Endothelial cell of umbilical vein (primary cell): ENCODE results near the gene GPR146. TPM values are rescaled to one million over a fixed set of nuclear protein-coding genes. Genes with fewer than 3 reads are reported as not detected.

Experiments used
- BruUV-seq: library from RNA; stranded (reverse); fragments of 400-500 nt; replicated peaks from 2 replicates; lab custom pipeline; 2021; lab: Mats Ljungman, UMichigan
- CTCF ChIA-PET: fragments of 300-600, 350-600 bp; sonication (Branson Sonifier 250); formaldehyde crosslinking; loops from one replicate; lab custom pipeline; 2021; ENCODE audit warnings: antibody characterized with exemption, inconsistent platforms; lab: Charles Lee
- POLR2A ChIA-PET: fragments of 300-600, 350-600 bp; sonication (Branson Sonifier 250); formaldehyde crosslinking; loops from one replicate; lab custom pipeline; 2021; ENCODE audit warnings: antibody characterized with exemption, inconsistent platforms; lab: Charles Lee
- DNase-seq: peaks from one replicate; pipeline ENCODE4 v3.0.0-alpha.2; 2011; ENCODE audit warnings: low read depth, low spot score
- FAIRE-seq: peaks from 2 replicates; lab custom pipeline; 2011; peaks lifted over from hg19 to GRCh38; lab: Jason Lieb, UNC
- H2AFZ ChIP-seq: 2 replicates; pipeline ENCODE4 v1.6.0; 2012; ENCODE audit warnings: low read depth, low read length, control low read depth, inconsistent platforms
- H3K27ac ChIP-seq: 2 replicates; pipeline ENCODE4 v1.5.1; 2011; ENCODE audit warnings: low read depth, mild to moderate bottlenecking, control low read depth, low read length, moderate library complexity; ENCODE audit not compliant: insufficient read depth
- H3K27me3 ChIP-seq, 2 experiments: 2 replicates each; pipeline versions ENCODE4 v1.6.0 to v1.6.1; 2011; ENCODE audit warnings: low read length in 2 of 2, mixed read lengths in 1 of 2; ENCODE audit not compliant: control insufficient read depth in 2 of 2, insufficient read depth in 2 of 2
- H3K36me3 ChIP-seq, 2 experiments: 2 replicates in 1 of 2; 3 replicates in 1 of 2; pipeline ENCODE4 v1.5.1; 2011; ENCODE audit warnings: low read length in 2 of 2, mild to moderate bottlenecking in 1 of 2, moderate library complexity in 1 of 2; ENCODE audit not compliant: control insufficient read depth in 2 of 2, insufficient read depth in 2 of 2; ENCODE audit errors: extremely low read depth in 1 of 2
- H3K4me1 ChIP-seq: 3 replicates; pipeline ENCODE4 v1.5.1; 2011; ENCODE audit warnings: mild to moderate bottlenecking, low read length; ENCODE audit not compliant: control insufficient read depth, insufficient read depth; ENCODE audit errors: extremely low read depth
- H3K4me2 ChIP-seq: 2 replicates; pipeline ENCODE4 v1.6.1; 2011; ENCODE audit warnings: low read length, control low read depth, mixed read lengths; ENCODE audit not compliant: insufficient read depth
- H3K4me3 ChIP-seq, 3 experiments: fragments of 200-600 bp in 1 of 3; sonication (generic), shearing (Covaris generic) in 1 of 3; replicated peaks in 1 of 3; 2 replicates each; pipeline ENCODE4 v1.5.1; 2011 to 2016; ENCODE audit warnings: control low read depth in 3 of 3, low read length in 3 of 3, mild to moderate bottlenecking in 2 of 3, inconsistent platforms in 1 of 3, low read depth in 1 of 3, moderate library complexity in 1 of 3; ENCODE audit not compliant: insufficient read depth in 1 of 3
- H3K79me2 ChIP-seq: 2 replicates; pipeline ENCODE4 v1.6.0; 2012; ENCODE audit warnings: low read length, inconsistent platforms; ENCODE audit not compliant: control insufficient read depth, insufficient read depth
- H3K9ac ChIP-seq: replicated peaks from 2 replicates; pipeline ENCODE3; 2011; ENCODE audit warnings: low read length, control low read depth; ENCODE audit not compliant: insufficient read depth; ENCODE audit errors: extremely low read depth
- H3K9me1 ChIP-seq: replicated peaks from 3 replicates; pipeline ENCODE4 v1.6.0; 2011; ENCODE audit warnings: mild to moderate bottlenecking, low read length; ENCODE audit not compliant: control insufficient read depth, insufficient read depth; ENCODE audit errors: extremely low read depth
- H3K9me3 ChIP-seq: replicated peaks from 2 replicates; pipeline ENCODE4 v1.5.1; 2012; ENCODE audit warnings: low read length, inconsistent platforms; ENCODE audit not compliant: control insufficient read depth, insufficient read depth
- H4K20me1 ChIP-seq: replicated peaks from 2 replicates; pipeline ENCODE3; 2011; ENCODE audit warnings: mild to moderate bottlenecking, low read length; ENCODE audit not compliant: control insufficient read depth, insufficient read depth; ENCODE audit errors: extremely low read depth
- CTCF ChIP-seq, 2 donors: IDR thresholded peaks; 1 replicate in 1 of 2; 2 replicates in 1 of 2; pipeline ENCODE4 v1.5.1; 2011; ENCODE audit warnings: low read length in 2 of 2, mild to moderate bottlenecking in 2 of 2, moderate library complexity in 2 of 2, control low read depth in 1 of 2, inconsistent platforms in 1 of 2, low read depth in 1 of 2; ENCODE audit not compliant: insufficient read depth in 1 of 2; ENCODE audit errors: extremely low read depth in 1 of 2
- EZH2 ChIP-seq: IDR thresholded peaks from 2 replicates; pipeline ENCODE4 v1.6.1; 2012; ENCODE audit warnings: borderline replicate concordance, low read depth, mild to moderate bottlenecking, moderate library complexity, low read length, inconsistent platforms; ENCODE audit not compliant: severe bottlenecking
- FOS ChIP-seq: IDR thresholded peaks from 2 replicates; pipeline ENCODE4 v1.6.1; 2011; ENCODE audit warnings: mild to moderate bottlenecking, low read length, moderate library complexity, borderline replicate concordance; ENCODE audit not compliant: insufficient read depth
- GATA2 ChIP-seq: IDR thresholded peaks from 2 replicates; pipeline ENCODE4 v1.7.0; 2011; ENCODE audit warnings: low read depth, mild to moderate bottlenecking, moderate library complexity, mixed read lengths, low read length; ENCODE audit not compliant: insufficient read length, insufficient read depth
- JUN ChIP-seq: IDR thresholded peaks from 2 replicates; pipeline ENCODE4 v1.6.1; 2011; ENCODE audit warnings: borderline replicate concordance, low read depth; ENCODE audit not compliant: insufficient read length, insufficient read depth
- MAX ChIP-seq: IDR thresholded peaks from 2 replicates; pipeline ENCODE4 v1.6.1; 2011; ENCODE audit not compliant: insufficient read depth, insufficient read length
- MYC ChIP-seq: IDR thresholded peaks from one replicate; pipeline ENCODE4 v1.6.1; 2011; ENCODE audit warnings: mild to moderate bottlenecking, low read depth, low read length
- POLR2A ChIP-seq: IDR thresholded peaks from 2 replicates; pipeline ENCODE4 v1.6.1; 2012; ENCODE audit warnings: low read depth, mild to moderate bottlenecking, control low read depth, low read length
- POLR2AphosphoS5 ChIP-seq: IDR thresholded peaks from 2 replicates; pipeline ENCODE4 v1.6.1; 2012; ENCODE audit warnings: low read depth, mild to moderate bottlenecking, control low read depth, low read length, moderate library complexity; ENCODE audit not compliant: insufficient read depth
- dilution Hi-C: fragments of 300-500 bp; cut with MboI; formaldehyde crosslinking; loops from one replicate; pipeline ENCODE4 v1.15.0; 2019; ENCODE audit warnings: low sequenced_read_pairs; ENCODE audit not compliant: extremely low pct_ligation_motif_present
- intact Hi-C: fragments of 100-400 bp; cut with micrococcal nuclease; formaldehyde crosslinking; loops from one replicate; pipeline ENCODE4 v1.10.0; 2022
- polyA plus RNA-seq, 4 experiments: library from polyadenylated mRNA; depleted of rRNA in 3 of 4; stranded (reverse) in 3 of 4; unstranded in 1 of 4; fragments of >200 nt; gene quantifications; 2 replicates each; pipeline versions ENCODE4 v1.2.1 to v1.2.3, GENCODE V29; 2011 to 2012; ENCODE audit warnings: missing spikeins in 1 of 4
- total RNA-seq: library from RNA; stranded (reverse); gene quantifications from 2 replicates; pipeline ENCODE4 v1.2.3, GENCODE V29; 2021

The GPR146 gene
- total and polyA plus RNA-seq, 2 donors (not counting 3 experiments of a cell fraction or from before 2014, with no cell fraction given), result 18.5 to 44.8 TPM

- CTCF ChIA-PET, result interaction anchor here (1.1 to 5.8 kb wide), 13 partner anchors 9 to 278 kb away, joined by 3 to 459 read pairs (median 16); partner anchors contain the start of genes COX19 and GPR146
- dilution Hi-C loops, result no loop called here
- FAIRE-seq, result no peak
- no peak overlapping the region for H3K9ac ChIP-seq
- H3K27ac ChIP-seq, result no peak overlapping the region
- TF ChIP-seq MYC (no peak), GATA2 (no peak), POLR2AphosphoS5 (no peak), EZH2 (no peak), POLR2A (no peak), CTCF (IDR thresholded peaks at IDR 0.05; ENCODE audit: extremely low read depth in 1 of 2, insufficient read depth in 1 of 2, low read depth in 1 of 2, low read length in 2 of 2) (no peak), MAX (no peak), FOS (no peak), JUN (no peak)
- H3K36me3 ChIP-seq, result no peaks in the 10 kb centered on the region
- H3K4me1 ChIP-seq, result peaks cover 13% of the 10 kb centered on the region
- POLR2A ChIA-PET, result interaction anchor here (1.5 kb wide), 1 partner anchor 72 kb away, joined by 3 read pairs; no protein-coding TSS in a partner anchor
- H3K4me2 ChIP-seq, result no peak overlapping the region
- H3K79me2 ChIP-seq, result no peaks in the 10 kb centered on the region
- no peak overlapping the region for H3K4me3 ChIP-seq
- BruUV-seq, result no TSS peak
- H4K20me1 ChIP-seq, result no peaks in the 10 kb centered on the region
- no peak for DNase-seq
- H3K9me3 ChIP-seq, result no peaks in the 10 kb centered on the region
- no peaks in the 10 kb centered on the region for H3K9me1 ChIP-seq
- no peak overlapping the region for H2AFZ ChIP-seq
- no peaks in the 10 kb centered on the region for H3K27me3 ChIP-seq
- intact Hi-C loops, result loop anchor here (5.0 kb wide), 1 partner anchor 157 kb away; no protein-coding TSS in a partner anchor
These were observed 20.2 kb downstream of the GPR146 start for GRCh38 chr7:1064581-1064980.
